NCI-H2107 (cell line): Measurements from ENCODE around the gene PPIL1.

Source experiments
- DNase-seq: peaks from one replicate; lab custom pipeline; 2025; lab: John Stamatoyannopoulos, UW

PPIL1 gene

GRCh38 chr6:36834576-36835341 is 39.8 kb downstream of the PPIL1 start:
- DNase-seq, result no peak

GRCh38 chr6:36833182-36833789 is 41.3 kb downstream of the PPIL1 start:
- no peak for DNase-seq

- DNase-seq, result no peak
Observed at GRCh38 chr6:36832313-36832712, 42.3 kb downstream of the PPIL1 start.

- DNase-seq, result no peak
Observed at GRCh38 chr6:36830577-36830976, 44.0 kb downstream of the PPIL1 start.

GRCh38 chr6:36829919-36830544 is 44.6 kb downstream of the PPIL1 start:
- no peak for DNase-seq

GRCh38 chr6:36827261-36828079 is 47.1 kb downstream of the PPIL1 start:
- no peak for DNase-seq

GRCh38 chr6:36826520-36827227 is 47.9 kb downstream of the PPIL1 start:
- no peak for DNase-seq

GRCh38 chr6:36825994-36826393 is 48.6 kb downstream of the PPIL1 start:
- DNase-seq, result no peak

- DNase-seq, result no peak
Observed at GRCh38 chr6:36825452-36825851, 49.2 kb downstream of the PPIL1 start.

- no peak for DNase-seq
Observed at GRCh38 chr6:36824253-36824652, 50.4 kb downstream of the PPIL1 start.

- no peak for DNase-seq
Observed at GRCh38 chr6:36823421-36824096, 51.0 kb downstream of the PPIL1 start.

- DNase-seq, result no peak
Observed at GRCh38 chr6:36822506-36823269, 51.9 kb downstream of the PPIL1 start.

GRCh38 chr6:36821581-36822335 is 52.8 kb downstream of the PPIL1 start:
- DNase-seq, result no peak

GRCh38 chr6:36820700-36821580 is 53.7 kb downstream of the PPIL1 start:
- DNase-seq, result no peak

- DNase-seq, result no peak
Observed at GRCh38 chr6:36818756-36819155, 55.8 kb downstream of the PPIL1 start.

- DNase-seq, result no peak
Observed at GRCh38 chr6:36817847-36818246, 56.8 kb downstream of the PPIL1 start.

- DNase-seq, result no peak
Observed at GRCh38 chr6:36817176-36817817, 57.3 kb downstream of the PPIL1 start.
